ENCODE results near the gene IL5RA.

IL5RA gene

DNA sequence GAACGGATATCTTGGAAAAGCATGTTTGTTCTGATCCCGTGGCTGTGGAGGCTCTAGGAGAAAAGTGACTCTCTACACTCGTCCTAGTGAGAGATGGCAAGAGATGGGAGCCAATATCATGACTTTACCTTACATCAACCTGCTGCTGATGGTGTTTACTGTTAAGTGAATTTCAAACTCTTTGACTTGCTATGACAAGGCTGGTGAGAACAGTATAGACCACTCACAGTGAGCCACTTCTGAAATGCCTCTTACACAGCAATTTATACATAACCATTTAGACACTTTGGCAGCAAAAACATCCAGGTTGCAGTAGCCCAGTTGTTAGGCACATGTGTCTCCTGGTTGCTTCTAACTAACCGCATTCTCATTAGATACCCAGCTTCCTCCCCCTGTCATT, 43.3 kb downstream of the IL5RA start:
- Histone ChIP-seq H3K36me3 (replicated peaks; ENCODE audit: low read depth, low read length) (no peaks in the 10 kb centered on the region), H3K4me3 (ENCODE audit: low read length) (peak overlapping the region; percentile 64), H3K9me3 (ENCODE audit: insufficient read depth, low read length) (no peaks in the 10 kb centered on the region), H3K79me2 (ENCODE audit: low read length) (no peaks in the 10 kb centered on the region), H3K4me2 (ENCODE audit: low read length) (peak overlapping the region; percentile 94), H4K20me1 (ENCODE audit: insufficient read depth, low read length) (no peaks in the 10 kb centered on the region), H3K9ac (ENCODE audit: low read length) (peak overlapping the region; percentile 53), H3K27me3 (ENCODE audit: low read depth, low read length) (no peaks in the 10 kb centered on the region), H3K27ac (ENCODE audit: low read length) (peak overlapping the region; percentile 81), H2AFZ (ENCODE audit: low read depth, low read length) (0 out of 2 replicates have a peak overlapping the region, but pooled peaks have one; percentile 4), H3K4me1 (ENCODE audit: low read length) (peaks cover 36% of the 10 kb centered on the region)
- TF ChIP-seq EZH2phosphoT487 (IDR thresholded peaks at IDR 0.05; ENCODE audit: low read depth) = no peak
- TF ChIP-seq, protein P1, sequence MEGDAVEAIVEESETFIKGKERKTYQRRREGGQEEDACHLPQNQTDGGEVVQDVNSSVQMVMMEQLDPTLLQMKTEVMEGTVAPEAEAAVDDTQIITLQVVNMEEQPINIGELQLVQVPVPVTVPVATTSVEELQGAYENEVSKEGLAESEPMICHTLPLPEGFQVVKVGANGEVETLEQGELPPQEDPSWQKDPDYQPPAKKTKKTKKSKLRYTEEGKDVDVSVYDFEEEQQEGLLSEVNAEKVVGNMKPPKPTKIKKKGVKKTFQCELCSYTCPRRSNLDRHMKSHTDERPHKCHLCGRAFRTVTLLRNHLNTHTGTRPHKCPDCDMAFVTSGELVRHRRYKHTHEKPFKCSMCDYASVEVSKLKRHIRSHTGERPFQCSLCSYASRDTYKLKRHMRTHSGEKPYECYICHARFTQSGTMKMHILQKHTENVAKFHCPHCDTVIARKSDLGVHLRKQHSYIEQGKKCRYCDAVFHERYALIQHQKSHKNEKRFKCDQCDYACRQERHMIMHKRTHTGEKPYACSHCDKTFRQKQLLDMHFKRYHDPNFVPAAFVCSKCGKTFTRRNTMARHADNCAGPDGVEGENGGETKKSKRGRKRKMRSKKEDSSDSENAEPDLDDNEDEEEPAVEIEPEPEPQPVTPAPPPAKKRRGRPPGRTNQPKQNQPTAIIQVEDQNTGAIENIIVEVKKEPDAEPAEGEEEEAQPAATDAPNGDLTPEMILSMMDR (IDR thresholded peaks at IDR 0.05; ENCODE audit: low read depth, low read length) = no peak

DNA sequence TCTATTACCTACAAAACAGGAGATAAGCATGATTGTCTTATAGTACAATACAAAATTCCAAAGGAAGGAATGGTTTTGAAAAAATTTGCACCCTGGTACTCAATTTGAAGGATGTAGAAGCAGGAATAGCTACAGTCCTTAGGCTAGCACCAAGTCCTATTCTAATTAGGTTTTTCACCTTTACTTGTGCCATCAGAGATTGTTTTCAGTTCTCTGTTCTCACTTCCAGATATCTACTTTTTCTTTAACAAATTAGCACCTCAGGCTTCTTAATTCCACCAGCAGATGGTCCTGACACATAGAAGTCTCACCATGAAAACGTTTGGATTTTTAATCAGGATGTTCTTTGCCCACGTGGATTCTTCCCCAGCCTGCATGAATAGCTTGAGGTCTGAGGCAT, 43.8 kb downstream of the IL5RA start:
- TF ChIP-seq, protein P1 (IDR thresholded peaks at IDR 0.05; ENCODE audit: low read depth, low read length) = peak; percentile 28; the same call in 1 of the 2 replicates
- no peak for TF ChIP-seq EZH2phosphoT487 (IDR thresholded peaks at IDR 0.05; ENCODE audit: low read depth)
- H3K36me3 ChIP-seq (replicated peaks; ENCODE audit: low read depth, low read length) = no peaks in the 10 kb centered on the region
- peaks cover 36% of the 10 kb centered on the region for H3K4me1 ChIP-seq (ENCODE audit: low read length)
- H3K27me3 ChIP-seq (ENCODE audit: low read depth, low read length) = no peaks in the 10 kb centered on the region
- no peaks in the 10 kb centered on the region for H3K9me3 ChIP-seq (ENCODE audit: insufficient read depth, low read length)
- no peaks in the 10 kb centered on the region for H3K79me2 ChIP-seq (ENCODE audit: low read length)
- 0 out of 2 replicates have a peak overlapping the region, but pooled peaks have one; percentile 4 for H2AFZ ChIP-seq (ENCODE audit: low read depth, low read length)
- peak overlapping the region; percentile 53 for H3K9ac ChIP-seq (ENCODE audit: low read length)
- H3K4me3 ChIP-seq (ENCODE audit: low read length) = peak overlapping the region; percentile 64
- H3K4me2 ChIP-seq (ENCODE audit: low read length) = peak overlapping the region; percentile 94
- H3K27ac ChIP-seq (ENCODE audit: low read length) = peak overlapping the region; percentile 81
- no peaks in the 10 kb centered on the region for H4K20me1 ChIP-seq (ENCODE audit: insufficient read depth, low read length)

GRCh38 chr3:3065876-3066275, 44.3 kb downstream of the IL5RA start:
- H3K4me1 ChIP-seq (ENCODE audit: low read length) = peaks cover 36% of the 10 kb centered on the region
- H2AFZ ChIP-seq (ENCODE audit: low read depth, low read length) = no peak overlapping the region
- H3K27ac ChIP-seq (ENCODE audit: low read length) = peak overlapping the region; percentile 81
- no peaks in the 10 kb centered on the region for H3K36me3 ChIP-seq (replicated peaks; ENCODE audit: low read depth, low read length)
- peak overlapping the region; percentile 24; the same call in 1 of the 2 replicates for H3K4me3 ChIP-seq (ENCODE audit: low read length)
- peak overlapping the region; percentile 94 for H3K4me2 ChIP-seq (ENCODE audit: low read length)
- no peaks in the 10 kb centered on the region for H3K27me3 ChIP-seq (ENCODE audit: low read depth, low read length)
- no peak for TF ChIP-seq EZH2phosphoT487 (IDR thresholded peaks at IDR 0.05; ENCODE audit: low read depth)
- TF ChIP-seq, protein P1 (IDR thresholded peaks at IDR 0.05; ENCODE audit: low read depth, low read length) = no peak
- H4K20me1 ChIP-seq (ENCODE audit: insufficient read depth, low read length) = no peaks in the 10 kb centered on the region
- no peaks in the 10 kb centered on the region for H3K79me2 ChIP-seq (ENCODE audit: low read length)
- H3K9ac ChIP-seq (ENCODE audit: low read length) = peak overlapping the region; percentile 36; the same call in 1 of the 2 replicates
- H3K9me3 ChIP-seq (ENCODE audit: insufficient read depth, low read length) = no peaks in the 10 kb centered on the region

- Histone ChIP-seq H3K4me1 (ENCODE audit: low read length) (peaks cover 36% of the 10 kb centered on the region), H3K27me3 (ENCODE audit: low read depth, low read length) (no peaks in the 10 kb centered on the region), H3K79me2 (ENCODE audit: low read length) (no peaks in the 10 kb centered on the region), H3K27ac (ENCODE audit: low read length) (no peak overlapping the region), H4K20me1 (ENCODE audit: insufficient read depth, low read length) (no peaks in the 10 kb centered on the region), H3K4me2 (ENCODE audit: low read length) (no peak overlapping the region), H3K9ac (ENCODE audit: low read length) (no peak overlapping the region), H3K9me3 (ENCODE audit: insufficient read depth, low read length) (no peaks in the 10 kb centered on the region), H3K4me3 (ENCODE audit: low read length) (no peak overlapping the region), H3K36me3 (replicated peaks; ENCODE audit: low read depth, low read length) (no peaks in the 10 kb centered on the region), H2AFZ (ENCODE audit: low read depth, low read length) (no peak overlapping the region)
- TF ChIP-seq EZH2phosphoT487 (IDR thresholded peaks at IDR 0.05; ENCODE audit: low read depth) = no peak
- TF ChIP-seq, protein P1 (IDR thresholded peaks at IDR 0.05; ENCODE audit: low read depth, low read length) = no peak
Observed at GRCh38 chr3:3064297-3064696, 45.9 kb downstream of the IL5RA start.

All from OCI-LY3 (cell line).